ENCODE results near the gene ZFAND2A. TPM values are rescaled to one million over a fixed set of nuclear protein-coding genes. Genes with fewer than 3 reads are reported as not detected.
"Not testable (repeated sequence)": the region's sequence is repeated elsewhere in the genome, so short reads cannot be mapped to it uniquely, and the experiment has no call there.

ZFAND2A gene, protein sequence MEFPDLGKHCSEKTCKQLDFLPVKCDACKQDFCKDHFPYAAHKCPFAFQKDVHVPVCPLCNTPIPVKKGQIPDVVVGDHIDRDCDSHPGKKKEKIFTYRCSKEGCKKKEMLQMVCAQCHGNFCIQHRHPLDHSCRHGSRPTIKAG
- total RNA-seq (2014; rRNA removed; shearing (Covaris generic)), result 24.7 and 32.2 TPM in 2 replicates
- 49.9 and 52.4 TPM in 2 replicates for polyA plus RNA-seq (2016; fragmentation: Nextera tagmentation; extraction: Ambion mirVana)

DNA sequence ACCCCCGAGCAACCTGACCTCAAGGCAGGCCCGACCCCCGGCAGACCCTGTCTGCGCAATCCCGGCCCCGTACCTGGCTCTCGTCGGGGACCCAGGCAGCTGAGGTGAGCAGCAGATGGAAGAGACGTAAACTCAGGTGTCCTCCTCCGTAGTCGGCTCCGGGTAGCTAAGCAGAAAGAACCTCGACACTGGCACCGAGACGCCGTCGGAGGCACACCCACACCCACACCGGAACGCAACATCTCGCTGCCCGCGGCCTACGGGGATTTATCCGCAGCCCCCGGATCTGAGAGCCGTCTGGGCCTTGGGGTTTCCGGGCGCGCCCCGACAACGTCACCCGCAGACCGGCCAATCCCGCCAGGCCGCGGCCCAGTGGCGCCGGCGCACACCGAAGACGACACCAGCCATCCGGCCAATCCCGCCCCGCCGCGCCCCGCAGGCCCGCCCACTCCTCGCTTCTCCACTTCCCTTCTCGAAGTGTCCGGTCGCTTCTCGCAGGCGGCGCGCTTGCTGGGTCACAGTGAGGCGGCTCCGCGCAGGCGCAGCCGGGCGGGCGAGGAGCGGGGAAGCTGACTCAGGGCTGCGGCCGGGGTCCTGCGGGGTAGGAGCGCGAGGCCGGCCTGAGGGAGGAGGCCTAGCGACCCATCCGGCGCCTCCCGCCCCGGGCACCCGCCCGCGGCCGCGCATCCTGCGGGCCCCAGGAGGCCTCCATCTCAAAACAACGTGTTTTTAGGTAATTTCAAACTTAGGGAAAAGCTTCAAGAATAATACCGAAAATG lies at the start of gene ZFAND2A:
ZFAND2A (minus strand) TSS at position 306 of the 779 bp plus-strand sequence. CDS start 1,984 bp downstream, outside the sequence.
- Histone ChIP-seq H2AFZ (peak within 1 kb of the TSS; percentile 61), H3K79me2 (ENCODE audit: insufficient read depth) (peaks cover 60% of the 10 kb centered on the region), H3K4me2 (ENCODE audit: unreplicated experiment) (peak within 1 kb of the TSS; percentile 95), H3F3A (ENCODE audit: insufficient read depth) (peaks cover 14% of the 10 kb centered on the region; the same call in 1 of the 2 replicates), H3K9me2 (ENCODE audit: insufficient read depth) (no peaks in the 10 kb centered on the region), H3K4me1 (ENCODE audit: insufficient read depth) (peaks cover 19% of the 10 kb centered on the region), H3K27me3 (replicated peaks; ENCODE audit: insufficient read depth) (no peaks in the 10 kb centered on the region), H4K20me1 (ENCODE audit: insufficient read depth) (no peaks in the 10 kb centered on the region), H3K9ac (peak within 1 kb of the TSS; percentile 99), H3K9me3 (ENCODE audit: low read depth) (no peaks in the 10 kb centered on the region), H3K27ac (peak within 1 kb of the TSS; percentile 90), H3K4me3 (peak within 1 kb of the TSS; percentile 100), H3K36me3 (ENCODE audit: low read depth) (peaks cover 13% of the 10 kb centered on the region)
- peak; percentile 99 for DNase-seq
- TF ChIP-seq EZH2phosphoT487 (IDR thresholded peaks at IDR 0.05; ENCODE audit: insufficient read depth, low read depth), result no peak
- TF ChIP-seq EZH2 (IDR thresholded peaks at IDR 0.05; ENCODE audit: insufficient read depth, poor library complexity, severe bottlenecking), result no peak
- 1% methylated on average over 62 to 68 of the region's 83 CpGs for WGBS, 2 experiments (ENCODE audit: low coverage in 1 of 2, low lambda C conversion rate in 2 of 2, missing lambda C conversion rate in 2 of 2)
- in situ Hi-C loops (cut with MboI), result no loop called here

DNA sequence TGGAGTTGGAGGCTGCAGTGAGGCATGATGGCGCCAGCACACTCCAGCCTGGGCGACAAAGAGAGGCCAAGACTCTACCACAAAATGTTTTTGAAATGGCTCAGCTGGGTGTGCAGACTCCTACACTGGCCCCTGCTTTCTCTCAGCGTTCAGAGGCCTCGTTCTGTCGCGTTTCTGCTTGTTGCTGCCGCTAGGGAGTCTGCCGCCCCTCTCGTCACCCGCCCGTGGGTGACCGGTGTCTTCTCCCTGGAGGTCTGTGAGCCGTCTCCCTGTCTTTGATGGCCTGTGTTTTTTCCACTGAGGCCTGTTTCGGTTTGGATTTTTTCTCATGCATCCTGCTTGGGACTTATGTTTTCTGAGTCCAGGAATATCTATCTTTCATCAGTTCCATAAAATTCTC lies 49.1 kb upstream of the ZFAND2A start:
- no peaks in the 10 kb centered on the region for H3K4me1 ChIP-seq (ENCODE audit: insufficient read depth)
- H3K4me3 ChIP-seq, result no peak overlapping the region
- no peak for DNase-seq
- no peak overlapping the region for H2AFZ ChIP-seq
- no peaks in the 10 kb centered on the region for H3K79me2 ChIP-seq (ENCODE audit: insufficient read depth)
- no peak overlapping the region for H3K27ac ChIP-seq
- H3K9me3 ChIP-seq (ENCODE audit: low read depth), result no peaks in the 10 kb centered on the region
- H3K36me3 ChIP-seq (ENCODE audit: low read depth), result no peaks in the 10 kb centered on the region
- TF ChIP-seq EZH2phosphoT487 (IDR thresholded peaks at IDR 0.05; ENCODE audit: insufficient read depth, low read depth) (no peak), EZH2 (IDR thresholded peaks at IDR 0.05; ENCODE audit: insufficient read depth, poor library complexity, severe bottlenecking) (no peak)
- no peaks in the 10 kb centered on the region for H4K20me1 ChIP-seq (ENCODE audit: insufficient read depth)
- H3K4me2 ChIP-seq (ENCODE audit: unreplicated experiment), result no peak overlapping the region
- peaks cover 71% of the 10 kb centered on the region for H3K27me3 ChIP-seq (replicated peaks; ENCODE audit: insufficient read depth)
- 67% methylated on average over 14 of the region's 14 CpGs for WGBS, 2 experiments (ENCODE audit: low coverage in 1 of 2, low lambda C conversion rate in 2 of 2, missing lambda C conversion rate in 2 of 2)
- H3K9ac ChIP-seq, result no peak overlapping the region
- in situ Hi-C loops (cut with MboI), result no loop called here
- H3K9me2 ChIP-seq (ENCODE audit: insufficient read depth), result no peaks in the 10 kb centered on the region
- H3F3A ChIP-seq (ENCODE audit: insufficient read depth), result no peaks in the 10 kb centered on the region

DNA sequence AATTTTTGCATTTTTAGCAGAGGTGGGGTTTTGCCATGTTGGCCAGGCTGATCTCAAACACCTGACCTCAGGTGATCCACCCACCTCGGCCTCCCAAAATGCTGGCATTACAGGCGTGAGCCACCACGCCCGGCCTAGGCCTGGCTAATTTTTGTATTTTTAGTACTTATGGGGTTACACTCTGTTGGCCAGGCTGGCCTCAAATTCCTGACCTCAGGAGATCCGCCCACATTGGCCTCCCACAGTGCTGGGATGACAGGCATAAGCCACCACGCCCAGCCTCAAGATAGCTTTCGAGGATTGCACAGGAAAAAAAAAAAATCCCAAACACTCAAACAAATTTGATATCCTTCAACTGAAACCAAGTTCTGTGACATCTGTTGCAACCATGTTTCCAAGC lies 45.7 kb upstream of the ZFAND2A start:
- H3K9me2 ChIP-seq (ENCODE audit: insufficient read depth); in situ Hi-C loops (cut with MboI); H2AFZ ChIP-seq; H3K4me3 ChIP-seq; H3K4me2 ChIP-seq (ENCODE audit: unreplicated experiment); H3K9me3 ChIP-seq (ENCODE audit: low read depth); H3K4me1 ChIP-seq (ENCODE audit: insufficient read depth); H3K27ac ChIP-seq; DNase-seq; H3K36me3 ChIP-seq (ENCODE audit: low read depth); H3K9ac ChIP-seq; H3F3A ChIP-seq (ENCODE audit: insufficient read depth); H4K20me1 ChIP-seq (ENCODE audit: insufficient read depth); H3K79me2 ChIP-seq (ENCODE audit: insufficient read depth): not testable (repeated sequence)
- WGBS, 2 experiments (ENCODE audit: low coverage in 1 of 2, low lambda C conversion rate in 2 of 2, missing lambda C conversion rate in 2 of 2), result 76 to 83% methylated on average over 7 of the region's 7 CpGs
- peaks cover 38% of the 10 kb centered on the region for H3K27me3 ChIP-seq (replicated peaks; ENCODE audit: insufficient read depth)

DNA sequence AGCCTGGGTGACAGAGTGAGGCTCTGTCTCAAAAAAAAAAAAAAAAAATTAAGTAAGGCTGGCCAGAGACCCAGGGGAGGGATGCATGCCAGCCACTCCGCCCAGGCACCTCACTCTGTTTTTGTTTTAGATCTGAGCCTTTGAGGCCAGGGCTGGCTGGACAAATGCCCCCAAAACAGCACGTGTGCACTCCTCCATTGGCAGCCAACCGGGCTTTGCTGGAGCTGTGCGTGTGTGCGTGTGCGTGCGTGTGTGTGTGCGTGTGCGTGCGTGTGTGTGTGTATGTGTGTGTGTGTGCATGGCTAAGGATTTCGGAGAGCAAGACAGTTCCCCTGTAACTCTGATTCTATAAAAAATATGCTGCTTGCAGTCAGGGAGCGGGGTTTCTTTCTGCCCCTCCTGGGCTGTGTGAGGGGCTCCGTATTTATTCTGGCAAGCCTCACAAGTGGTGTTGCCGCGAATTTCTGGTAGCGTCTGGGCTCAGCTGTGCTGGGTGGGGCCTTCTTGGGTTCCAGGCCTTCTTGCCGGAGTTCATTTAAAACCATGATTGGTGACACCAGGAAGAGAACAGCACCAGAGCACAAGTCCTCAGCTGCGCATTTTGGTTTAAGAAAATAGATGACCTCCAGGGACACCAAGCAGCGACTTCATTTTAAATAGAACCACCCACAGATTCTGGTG lies 44.6 kb upstream of the ZFAND2A start:
- 6% methylated on average over 15 to 17 of the region's 19 CpGs for WGBS, 2 experiments (ENCODE audit: low coverage in 1 of 2, low lambda C conversion rate in 2 of 2, missing lambda C conversion rate in 2 of 2)
- H3K9ac ChIP-seq, result no peak overlapping the region
- H4K20me1 ChIP-seq (ENCODE audit: insufficient read depth), result no peaks in the 10 kb centered on the region
- no peaks in the 10 kb centered on the region for H3F3A ChIP-seq (ENCODE audit: insufficient read depth)
- no peaks in the 10 kb centered on the region for H3K79me2 ChIP-seq (ENCODE audit: insufficient read depth)
- in situ Hi-C loops (cut with MboI), result no loop called here
- DNase-seq, result peak; percentile 33
- H2AFZ ChIP-seq, result no peak overlapping the region
- TF ChIP-seq EZH2phosphoT487 (IDR thresholded peaks at IDR 0.05; ENCODE audit: insufficient read depth, low read depth) (no peak), EZH2 (IDR thresholded peaks at IDR 0.05; ENCODE audit: insufficient read depth, poor library complexity, severe bottlenecking) (no peak)
- no peaks in the 10 kb centered on the region for H3K9me2 ChIP-seq (ENCODE audit: insufficient read depth)
- no peaks in the 10 kb centered on the region for H3K4me1 ChIP-seq (ENCODE audit: insufficient read depth)
- H3K36me3 ChIP-seq (ENCODE audit: low read depth), result no peaks in the 10 kb centered on the region
- H3K9me3 ChIP-seq (ENCODE audit: low read depth), result no peaks in the 10 kb centered on the region
- H3K27ac ChIP-seq, result no peak overlapping the region
- H3K4me3 ChIP-seq, result no peak overlapping the region
- no peak overlapping the region for H3K4me2 ChIP-seq (ENCODE audit: unreplicated experiment)
- peaks cover 35% of the 10 kb centered on the region for H3K27me3 ChIP-seq (replicated peaks; ENCODE audit: insufficient read depth)

DNA sequence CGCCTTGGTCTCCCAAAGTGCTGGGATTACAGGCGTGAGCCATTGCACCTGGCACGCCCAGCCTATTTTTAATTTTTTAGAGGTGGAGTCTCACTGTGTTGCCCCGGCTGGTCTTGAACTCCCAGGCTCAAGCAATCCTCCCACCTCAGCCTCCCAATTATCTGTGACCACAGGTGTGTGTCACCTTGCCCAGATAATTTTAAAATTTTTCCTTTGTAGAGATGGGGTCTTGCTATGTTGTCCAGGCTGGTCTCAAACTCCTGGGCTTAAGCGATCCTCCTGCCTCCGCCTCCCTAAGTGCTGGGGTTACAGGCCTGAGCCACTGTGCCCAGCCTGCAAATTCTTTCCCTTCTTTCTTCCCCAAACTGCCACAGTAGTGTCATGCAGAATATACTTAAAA lies 42.9 kb upstream of the ZFAND2A start:
- H3K9me2 ChIP-seq (ENCODE audit: insufficient read depth); H4K20me1 ChIP-seq (ENCODE audit: insufficient read depth); H3K9me3 ChIP-seq (ENCODE audit: low read depth); H3K9ac ChIP-seq; H3K27ac ChIP-seq; in situ Hi-C loops (cut with MboI); H3K79me2 ChIP-seq (ENCODE audit: insufficient read depth); H3K4me2 ChIP-seq (ENCODE audit: unreplicated experiment); H3K36me3 ChIP-seq (ENCODE audit: low read depth); H3K4me3 ChIP-seq; H2AFZ ChIP-seq; H3K4me1 ChIP-seq (ENCODE audit: insufficient read depth); DNase-seq; H3F3A ChIP-seq (ENCODE audit: insufficient read depth): not testable (repeated sequence)
- peaks cover 23% of the 10 kb centered on the region for H3K27me3 ChIP-seq (replicated peaks; ENCODE audit: insufficient read depth)
- WGBS, 2 experiments (ENCODE audit: low coverage in 1 of 2, low lambda C conversion rate in 2 of 2, missing lambda C conversion rate in 2 of 2), result 81 to 89% methylated on average over 6 of the region's 6 CpGs
